B cell (primary cell): ENCODE results near the gene PICK1. TPM values are rescaled to one million over a fixed set of nuclear protein-coding genes. Genes with fewer than 3 reads are reported as not detected.
"Not testable (repeated sequence)": the region's sequence is repeated elsewhere in the genome, so short reads cannot be mapped to it uniquely, and the experiment has no call there.

Experiments used
- ATAC-seq: fragments of 200-7000 bp; cut with Tn5 transposase; one replicate; pipeline ENCODE4 v1.10.0; 2021; ENCODE audit warnings: low read depth, mild to moderate bottlenecking, moderate number of reproducible peaks, moderate library complexity
- CTCF ChIA-PET: fragments of 350-600 bp; sonication (Branson Sonifier 250); formaldehyde crosslinking; loops from one replicate; lab custom pipeline; 2021; ENCODE audit warnings: antibody characterized with exemption, inconsistent platforms; lab: Charles Lee
- POLR2A ChIA-PET: fragments of 350-600 bp; sonication (Branson Sonifier 250); formaldehyde crosslinking; loops from one replicate; lab custom pipeline; 2021; ENCODE audit warnings: antibody characterized with exemption; lab: Charles Lee
- DNase-seq: peaks from one replicate; pipeline ENCODE4 v3.0.0; 2013
- H2AFZ ChIP-seq: 2 replicates; pipeline ENCODE4 v1.6.1; 2012; ENCODE audit warnings: mild to moderate bottlenecking, low read depth, low read length; ENCODE audit not compliant: insufficient read depth, poor library complexity, severe bottlenecking
- H3K27ac ChIP-seq, 2 donors: 1 replicate in 1 of 2; 2 replicates in 1 of 2; pipeline ENCODE4 v1.5.1; 2012 to 2013; ENCODE audit warnings: low read length in 2 of 2, mild to moderate bottlenecking in 2 of 2, moderate library complexity in 1 of 2
- H3K27me3 ChIP-seq, 4 experiments: fragments of 200-600 bp in 1 of 4; sonication (generic) in 1 of 4; replicated peaks in 1 of 4; 1 replicate in 2 of 4; 2 replicates in 2 of 4; pipeline versions ENCODE4 v1.6.1 to v1.7.0; 2013 to 2016; ENCODE audit warnings: low read length in 3 of 4, mild to moderate bottlenecking in 2 of 4, mixed read lengths in 1 of 4, moderate library complexity in 1 of 4; ENCODE audit not compliant: insufficient read depth in 4 of 4, control insufficient read depth in 3 of 4; ENCODE audit errors: control extremely low read depth in 1 of 4
- H3K36me3 ChIP-seq, 2 experiments: replicated peaks in 1 of 2; 1 replicate in 1 of 2; 2 replicates in 1 of 2; pipeline versions ENCODE4 v1.6.1 to v1.7.1; 2013; ENCODE audit warnings: low read length in 1 of 2; ENCODE audit not compliant: insufficient read depth in 2 of 2, control insufficient read depth in 1 of 2; ENCODE audit errors: control extremely low read depth in 1 of 2, extremely low read depth in 1 of 2
- H3K4me1 ChIP-seq, 2 donors: fragments of 200-600 bp in 1 of 2; sonication (generic) in 1 of 2; 1 replicate in 1 of 2; 2 replicates in 1 of 2; pipeline versions ENCODE4 v1.5.1 to v1.6.1; 2013 to 2017; ENCODE audit warnings: low read length in 2 of 2; ENCODE audit not compliant: control insufficient read depth in 2 of 2, insufficient read depth in 2 of 2
- H3K4me2 ChIP-seq: replicated peaks from 2 replicates; pipeline ENCODE3; 2012; ENCODE audit warnings: mild to moderate bottlenecking, low read depth, low read length; ENCODE audit not compliant: poor library complexity, severe bottlenecking
- H3K4me3 ChIP-seq, 5 experiments: fragments of 200-600 bp in 1 of 5; sonication (generic) in 1 of 5; 1 replicate in 3 of 5; 2 replicates in 2 of 5; pipeline versions ENCODE4 v1.5.1 to v1.7.0; 2011 to 2016; ENCODE audit warnings: low read length in 4 of 5, mild to moderate bottlenecking in 4 of 5, low read depth in 2 of 5, control low read depth in 1 of 5, moderate library complexity in 1 of 5; ENCODE audit not compliant: insufficient read depth in 1 of 5; ENCODE audit errors: control extremely low read depth in 1 of 5, extremely low read depth in 1 of 5
- H3K79me2 ChIP-seq: fragments of 200-600 bp; sonication (generic); one replicate; pipeline ENCODE4 v1.6.0; 2016; ENCODE audit warnings: low read length; ENCODE audit not compliant: control insufficient read depth, insufficient read depth
- H3K9ac ChIP-seq: fragments of 200-600 bp; sonication (generic); 2 replicates; pipeline ENCODE4 v1.6.1; 2017; ENCODE audit warnings: mild to moderate bottlenecking, low read length, moderate library complexity
- H3K9me3 ChIP-seq, 3 donors: one replicate each; pipeline versions ENCODE4 v1.6.1 to v1.7.1; 2013; ENCODE audit warnings: low read length in 2 of 3; ENCODE audit not compliant: control insufficient read depth in 2 of 3, insufficient read depth in 1 of 3; ENCODE audit errors: control extremely low read depth in 1 of 3
- H4K20me1 ChIP-seq: 2 replicates; pipeline ENCODE4 v1.6.0; 2012; ENCODE audit warnings: mild to moderate bottlenecking, low read length; ENCODE audit not compliant: insufficient read depth, control insufficient read depth, poor library complexity, severe bottlenecking
- H3K27ac Mint-ChIP-seq: one replicate; pipeline ENCODE4 v1.8.0; 2021; ENCODE audit warnings: mixed read lengths
- H3K27me3 Mint-ChIP-seq: one replicate; pipeline ENCODE4 v1.8.0; 2021; ENCODE audit warnings: mixed read lengths
- H3K4me1 Mint-ChIP-seq: one replicate; pipeline ENCODE4 v1.8.0; 2021; ENCODE audit warnings: mixed read lengths
- H3K4me3 Mint-ChIP-seq: one replicate; pipeline ENCODE4 v1.8.0; 2021; ENCODE audit warnings: mixed read lengths
- H3K9me3 Mint-ChIP-seq: one replicate; pipeline ENCODE4 v1.8.0; 2022; ENCODE audit warnings: mixed read lengths; ENCODE audit not compliant: insufficient read depth
- EZH2 ChIP-seq: IDR thresholded peaks from 2 replicates; pipeline ENCODE4 v1.6.1; 2012; ENCODE audit warnings: borderline replicate concordance, low read depth, mild to moderate bottlenecking, moderate library complexity, low read length; ENCODE audit not compliant: insufficient read depth, poor library complexity, severe bottlenecking
- WGBS: methylation state at CpG from one replicate; pipeline ENCODE4 v1.1.5; 2013; ENCODE audit warnings: missing lambda C conversion rate; ENCODE audit not compliant: insufficient coverage; 5-methylcytosine and 5-hydroxymethylcytosine counted together
- intact Hi-C: fragments of 100-400 bp; cut with micrococcal nuclease; formaldehyde crosslinking; loops from one replicate; pipeline ENCODE4 v1.10.0; 2022
- polyA plus RNA-seq: library from polyadenylated mRNA; depleted of rRNA; stranded (reverse); fragments of >200 nt; gene quantifications from 2 replicates; pipeline ENCODE4 v1.2.3, GENCODE V29; 2012
- total RNA-seq, 2 donors: library from RNA; stranded (reverse); fragments of 120-200 nt in 1 of 2; gene quantifications; 1 replicate in 1 of 2; 2 replicates in 1 of 2; pipeline versions ENCODE4 v1.2.3 to v1.2.4, GENCODE V29; 2013 to 2022
- TF ChIP-seq, protein P1 (sequence below): fragments of 200-600 bp; IDR thresholded peaks from one replicate; pipeline ENCODE4 v1.8.0; 2022; ENCODE audit warnings: antibody characterized with exemption, mild to moderate bottlenecking

Gene PICK1
- total and polyA plus RNA-seq, 2 donors (not counting 1 experiment from before 2014, with no cell fraction given): 34.2 to 37.4 TPM

DNA sequence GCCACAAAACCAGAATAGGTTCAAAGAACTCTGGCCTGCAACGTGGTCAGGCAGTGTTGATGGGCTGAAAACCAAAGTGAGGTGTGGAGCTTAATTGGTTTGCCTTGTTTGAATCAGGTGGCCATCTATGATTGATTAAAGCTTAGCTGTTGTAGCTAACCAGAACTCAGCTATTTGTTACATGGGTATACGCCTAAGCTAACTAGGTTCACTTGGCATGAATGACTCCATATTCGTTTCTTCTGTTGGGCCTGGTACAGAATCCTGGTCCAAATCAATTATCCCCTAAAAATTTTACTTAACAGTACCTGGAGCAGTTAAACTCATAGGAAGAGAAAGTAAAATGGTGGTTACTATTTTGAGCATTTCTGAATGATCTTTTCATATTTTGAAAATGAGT lies 61.0 kb downstream of the PICK1 start:
- no peaks in the 10 kb centered on the region for H3K9me3 Mint-ChIP-seq
- intact Hi-C loops: no loop called here
- no peak overlapping the region for H3K27ac Mint-ChIP-seq
- Histone ChIP-seq H3K36me3 (peaks cover 0 to 9% of the 10 kb centered on the region in 2 experiments), H4K20me1 (no peaks in the 10 kb centered on the region), H3K27ac (no peak overlapping the region), H3K4me1 (peaks cover 0 to 3% of the 10 kb centered on the region in 2 donors), H3K9ac (no peak overlapping the region), H3K79me2 (no peaks in the 10 kb centered on the region), H3K4me2 (no peak overlapping the region), H3K4me3 (no peak overlapping the region), H2AFZ (no peak overlapping the region), H3K27me3 (no peaks in the 10 kb centered on the region), H3K9me3 (no peaks in the 10 kb centered on the region)
- TF ChIP-seq EZH2: no peak
- TF ChIP-seq, protein P1, sequence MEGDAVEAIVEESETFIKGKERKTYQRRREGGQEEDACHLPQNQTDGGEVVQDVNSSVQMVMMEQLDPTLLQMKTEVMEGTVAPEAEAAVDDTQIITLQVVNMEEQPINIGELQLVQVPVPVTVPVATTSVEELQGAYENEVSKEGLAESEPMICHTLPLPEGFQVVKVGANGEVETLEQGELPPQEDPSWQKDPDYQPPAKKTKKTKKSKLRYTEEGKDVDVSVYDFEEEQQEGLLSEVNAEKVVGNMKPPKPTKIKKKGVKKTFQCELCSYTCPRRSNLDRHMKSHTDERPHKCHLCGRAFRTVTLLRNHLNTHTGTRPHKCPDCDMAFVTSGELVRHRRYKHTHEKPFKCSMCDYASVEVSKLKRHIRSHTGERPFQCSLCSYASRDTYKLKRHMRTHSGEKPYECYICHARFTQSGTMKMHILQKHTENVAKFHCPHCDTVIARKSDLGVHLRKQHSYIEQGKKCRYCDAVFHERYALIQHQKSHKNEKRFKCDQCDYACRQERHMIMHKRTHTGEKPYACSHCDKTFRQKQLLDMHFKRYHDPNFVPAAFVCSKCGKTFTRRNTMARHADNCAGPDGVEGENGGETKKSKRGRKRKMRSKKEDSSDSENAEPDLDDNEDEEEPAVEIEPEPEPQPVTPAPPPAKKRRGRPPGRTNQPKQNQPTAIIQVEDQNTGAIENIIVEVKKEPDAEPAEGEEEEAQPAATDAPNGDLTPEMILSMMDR: no peak
- peaks cover 2% of the 10 kb centered on the region for H3K4me1 Mint-ChIP-seq
- ChIA-PET POLR2A (no interaction called here), CTCF (no interaction called here)
- no peak for DNase-seq
- no peak for ATAC-seq
- H3K27me3 Mint-ChIP-seq: no peaks in the 10 kb centered on the region
- 86% methylated on average over 2 of the region's 3 CpGs for WGBS
- no peak overlapping the region for H3K4me3 Mint-ChIP-seq

DNA sequence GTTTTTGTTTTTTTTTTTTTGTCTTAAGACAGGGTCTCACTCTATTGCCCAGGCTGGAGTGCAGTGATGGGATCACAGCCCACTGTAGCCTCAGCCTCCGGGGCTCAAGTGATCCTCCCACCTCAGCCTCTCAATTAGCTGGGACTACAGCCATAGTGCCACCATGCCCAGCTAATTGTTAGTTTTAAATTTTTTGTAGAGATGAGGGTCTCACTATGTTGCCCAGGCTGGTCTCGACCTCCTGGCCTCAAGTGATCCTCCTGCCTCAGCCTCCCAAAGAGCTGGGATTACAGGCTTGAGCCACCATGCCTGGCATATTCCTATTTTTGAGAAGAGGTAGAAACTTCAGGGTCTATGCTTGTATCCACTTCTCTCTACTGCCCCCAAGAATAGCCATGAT lies 61.5 kb downstream of the PICK1 start:
- CTCF ChIA-PET: not testable (repeated sequence)

More for the DNA sequence above, 61.5 kb downstream of the PICK1 start:
- H3K27ac ChIP-seq, H3K4me3 Mint-ChIP-seq, intact Hi-C loops, ATAC-seq, H3K4me1 ChIP-seq, H2AFZ ChIP-seq, H3K4me3 ChIP-seq, H3K9me3 ChIP-seq, H3K27me3 Mint-ChIP-seq, H4K20me1 ChIP-seq, H3K79me2 ChIP-seq, H3K36me3 ChIP-seq, H3K9ac ChIP-seq, DNase-seq, H3K9me3 Mint-ChIP-seq, H3K4me2 ChIP-seq, POLR2A ChIA-PET, H3K27ac Mint-ChIP-seq, H3K4me1 Mint-ChIP-seq, H3K27me3 ChIP-seq: not testable (repeated sequence)
- no CpG with 5 or more reads among the region's 2 CpGs for WGBS
